ENCODE results near the gene RPS17.

DNA sequence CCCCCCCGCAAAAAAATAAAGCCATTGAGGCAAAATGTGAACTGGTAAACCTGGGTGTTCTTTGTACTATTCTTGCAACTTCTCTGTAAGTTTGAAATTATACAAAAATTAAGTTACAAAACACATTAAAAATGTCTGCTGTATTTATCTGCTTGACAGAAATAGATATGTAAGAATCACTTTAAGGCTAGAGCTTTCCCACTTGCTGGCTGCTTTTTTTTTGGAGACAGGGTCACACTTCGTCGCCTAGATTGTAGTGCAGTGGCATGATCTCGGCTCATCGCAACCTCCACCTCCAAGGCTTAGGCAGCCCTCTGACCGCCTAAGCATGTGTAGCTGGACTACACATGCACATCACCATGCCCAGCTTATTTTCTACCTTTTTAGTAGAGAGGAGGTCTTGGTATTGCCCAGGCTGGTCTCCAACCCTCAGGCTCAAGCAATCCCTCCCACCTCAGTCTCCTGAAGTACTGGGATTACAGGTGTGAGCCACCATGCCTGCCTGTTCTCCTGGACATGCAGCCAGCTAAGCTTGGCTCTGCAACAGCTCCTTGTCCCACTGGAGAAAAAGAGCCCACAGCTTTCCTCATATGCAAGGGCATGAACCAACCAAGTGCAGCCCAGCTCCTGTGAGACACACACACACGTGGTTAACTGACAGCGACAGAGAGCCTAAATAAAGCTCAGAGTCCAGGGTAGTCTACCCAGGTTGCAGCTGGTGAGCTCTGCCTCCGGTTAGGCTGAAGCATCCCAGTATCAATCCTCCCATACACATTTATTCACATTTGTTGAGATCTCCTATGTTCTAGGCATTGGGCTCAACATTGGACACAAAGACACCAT, 4.5 kb downstream of the RPS17 start:
- TF ChIP-seq, protein P1, sequence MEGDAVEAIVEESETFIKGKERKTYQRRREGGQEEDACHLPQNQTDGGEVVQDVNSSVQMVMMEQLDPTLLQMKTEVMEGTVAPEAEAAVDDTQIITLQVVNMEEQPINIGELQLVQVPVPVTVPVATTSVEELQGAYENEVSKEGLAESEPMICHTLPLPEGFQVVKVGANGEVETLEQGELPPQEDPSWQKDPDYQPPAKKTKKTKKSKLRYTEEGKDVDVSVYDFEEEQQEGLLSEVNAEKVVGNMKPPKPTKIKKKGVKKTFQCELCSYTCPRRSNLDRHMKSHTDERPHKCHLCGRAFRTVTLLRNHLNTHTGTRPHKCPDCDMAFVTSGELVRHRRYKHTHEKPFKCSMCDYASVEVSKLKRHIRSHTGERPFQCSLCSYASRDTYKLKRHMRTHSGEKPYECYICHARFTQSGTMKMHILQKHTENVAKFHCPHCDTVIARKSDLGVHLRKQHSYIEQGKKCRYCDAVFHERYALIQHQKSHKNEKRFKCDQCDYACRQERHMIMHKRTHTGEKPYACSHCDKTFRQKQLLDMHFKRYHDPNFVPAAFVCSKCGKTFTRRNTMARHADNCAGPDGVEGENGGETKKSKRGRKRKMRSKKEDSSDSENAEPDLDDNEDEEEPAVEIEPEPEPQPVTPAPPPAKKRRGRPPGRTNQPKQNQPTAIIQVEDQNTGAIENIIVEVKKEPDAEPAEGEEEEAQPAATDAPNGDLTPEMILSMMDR (optimal IDR thresholded peaks at IDR 0.05 in 1 of 3, IDR thresholded peaks at IDR 0.05 in 1 of 3, conservative IDR thresholded peaks at IDR 0.05 in 1 of 3; ENCODE audit: extremely low read depth in 1 of 3, insufficient read depth in 2 of 3, low read length in 3 of 3): no peak
- TF ChIP-seq EZH2 (IDR thresholded peaks at IDR 0.05; ENCODE audit: low read length): no peak
